ENCODE measurements around the gene SEPTIN2.

DNA sequence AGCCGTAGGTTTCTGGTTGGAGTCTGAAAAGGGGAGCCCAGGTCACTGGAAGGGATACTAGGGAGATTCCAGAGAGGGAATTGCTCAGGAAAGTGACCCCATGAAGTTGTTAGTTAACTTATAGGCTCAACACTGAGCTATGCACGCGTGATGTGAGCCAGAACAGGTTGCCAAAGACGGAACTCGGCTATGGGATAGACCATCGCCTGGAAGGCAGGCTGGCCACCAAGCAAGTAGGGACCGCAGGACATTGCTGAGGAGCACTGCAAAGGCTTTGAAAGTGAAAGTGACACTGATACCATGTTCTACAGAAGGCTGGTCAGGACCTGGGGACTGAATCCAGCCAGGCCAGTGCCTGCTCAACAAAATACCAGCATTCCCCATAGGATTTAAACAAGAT lies 47.7 kb downstream of the SEPTIN2 start:
- no peak for TF ChIP-seq EZH2 (IDR thresholded peaks at IDR 0.05; ENCODE audit: borderline replicate concordance, low read depth, low read length, poor library complexity, severe bottlenecking)
- TF ChIP-seq, protein P1, sequence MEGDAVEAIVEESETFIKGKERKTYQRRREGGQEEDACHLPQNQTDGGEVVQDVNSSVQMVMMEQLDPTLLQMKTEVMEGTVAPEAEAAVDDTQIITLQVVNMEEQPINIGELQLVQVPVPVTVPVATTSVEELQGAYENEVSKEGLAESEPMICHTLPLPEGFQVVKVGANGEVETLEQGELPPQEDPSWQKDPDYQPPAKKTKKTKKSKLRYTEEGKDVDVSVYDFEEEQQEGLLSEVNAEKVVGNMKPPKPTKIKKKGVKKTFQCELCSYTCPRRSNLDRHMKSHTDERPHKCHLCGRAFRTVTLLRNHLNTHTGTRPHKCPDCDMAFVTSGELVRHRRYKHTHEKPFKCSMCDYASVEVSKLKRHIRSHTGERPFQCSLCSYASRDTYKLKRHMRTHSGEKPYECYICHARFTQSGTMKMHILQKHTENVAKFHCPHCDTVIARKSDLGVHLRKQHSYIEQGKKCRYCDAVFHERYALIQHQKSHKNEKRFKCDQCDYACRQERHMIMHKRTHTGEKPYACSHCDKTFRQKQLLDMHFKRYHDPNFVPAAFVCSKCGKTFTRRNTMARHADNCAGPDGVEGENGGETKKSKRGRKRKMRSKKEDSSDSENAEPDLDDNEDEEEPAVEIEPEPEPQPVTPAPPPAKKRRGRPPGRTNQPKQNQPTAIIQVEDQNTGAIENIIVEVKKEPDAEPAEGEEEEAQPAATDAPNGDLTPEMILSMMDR (conservative IDR thresholded peaks at IDR 0.05; ENCODE audit: low read depth, low read length): no peak

Data from A673 (cell line).